OCI-LY1 (cell line): ENCODE data around the gene HPD.

Source experiments
- CTCF ChIP-seq: fragments of 200-600 bp; sonication (generic), shearing (Covaris generic); IDR thresholded peaks from 2 replicates; pipeline ENCODE4 v1.5.1; 2017; ENCODE audit warnings: mild to moderate bottlenecking, antibody characterized with exemption, low read length, moderate library complexity, mixed read lengths
- EZH2 ChIP-seq: fragments of 200-600 bp; sonication (generic), shearing (Covaris generic); IDR thresholded peaks from 2 replicates; pipeline ENCODE4 v1.8.0; 2017; ENCODE audit warnings: borderline replicate concordance, mixed run types, mild to moderate bottlenecking, antibody characterized with exemption, low read length, moderate library complexity, mixed read lengths

GRCh38 chr12:121822393-121823100 lies 36.1 kb downstream of the HPD start:
- TF ChIP-seq CTCF (no peak), EZH2 (no peak)
